ENCODE data around the gene TSPAN19.
"Not testable (repeated sequence)": the region's sequence is repeated elsewhere in the genome, so short reads cannot be mapped to it uniquely, and the experiment has no call there.

The TSPAN19 gene

DNA sequence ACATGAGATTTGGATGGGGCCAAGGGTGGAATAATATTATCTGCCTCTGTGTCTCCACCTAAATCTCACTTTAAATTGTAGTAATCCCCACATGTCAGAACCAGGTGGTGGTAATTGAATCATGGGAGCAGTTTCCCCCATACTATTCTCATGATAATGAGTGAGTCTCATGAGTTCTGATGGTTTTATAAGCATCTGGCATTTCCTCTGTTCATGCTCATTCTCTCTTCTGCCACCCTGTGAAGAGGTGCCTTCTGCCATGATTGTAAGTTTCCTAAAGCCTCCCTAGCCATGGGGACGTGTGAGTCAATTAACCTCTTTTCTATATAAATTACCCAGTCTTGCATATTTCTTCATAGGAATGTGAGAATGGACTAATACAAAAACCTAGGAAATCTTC is 29.9 kb downstream of the TSPAN19 start:
- TF ChIP-seq POLR2AphosphoS5 (IDR thresholded peaks at IDR 0.05; ENCODE audit: low read depth) (no peak), REST (IDR thresholded peaks at IDR 0.05; ENCODE audit: insufficient replicate concordance, low read depth) (no peak), CTCF (IDR thresholded peaks at IDR 0.05; ENCODE audit: insufficient read depth, low read length) (no peak), SPI1 (IDR thresholded peaks at IDR 0.05; ENCODE audit: borderline replicate concordance, low read depth) (no peak), GABPA (IDR thresholded peaks at IDR 0.05; ENCODE audit: low read depth) (no peak)
- Histone ChIP-seq H3K27ac (replicated peaks) (no peak overlapping the region), H3K27me3 (ENCODE audit: insufficient read depth, poor library complexity, severe bottlenecking) (no peaks in the 10 kb centered on the region), H3K4me3 (replicated peaks; ENCODE audit: insufficient read depth, low read length) (no peak overlapping the region)
- no peak for DNase-seq (ENCODE audit: low read depth in 1 of 2, low spot score in 1 of 2)

DNA sequence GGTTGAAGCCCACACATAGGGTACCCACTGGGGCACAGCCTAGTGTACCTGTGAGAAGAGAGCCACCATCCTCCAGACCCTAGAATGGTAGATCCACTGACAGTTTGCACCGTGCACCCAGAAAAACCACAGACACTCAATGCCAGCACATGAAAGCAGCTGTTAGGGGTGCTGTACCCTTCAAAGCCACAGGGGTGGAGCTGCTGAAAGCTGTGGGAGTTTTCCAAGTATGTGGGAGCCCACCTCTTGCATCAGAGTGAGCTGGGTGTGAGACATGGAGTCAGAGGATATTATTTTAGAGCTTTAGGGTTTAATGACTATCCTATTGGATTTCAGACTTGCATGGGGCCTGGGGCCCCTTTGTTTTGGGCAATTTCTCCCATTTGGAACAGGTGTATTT is 30.5 kb downstream of the TSPAN19 start:
- no peak for TF ChIP-seq GABPA (IDR thresholded peaks at IDR 0.05; ENCODE audit: low read depth)
- Histone ChIP-seq H3K27ac (replicated peaks) (no peak overlapping the region), H3K27me3 (ENCODE audit: insufficient read depth, poor library complexity, severe bottlenecking) (no peaks in the 10 kb centered on the region), H3K4me3 (replicated peaks; ENCODE audit: insufficient read depth, low read length) (no peak overlapping the region)
- DNase-seq (ENCODE audit: low read depth in 1 of 2, low spot score in 1 of 2) = no peak

- not testable (repeated sequence) for DNase-seq (ENCODE audit: low read depth in 1 of 2, low spot score in 1 of 2); H3K27ac ChIP-seq (replicated peaks); H3K27me3 ChIP-seq (ENCODE audit: insufficient read depth, poor library complexity, severe bottlenecking); H3K4me3 ChIP-seq (replicated peaks; ENCODE audit: insufficient read depth, low read length)
Observed at GRCh38 chr12:85005047-85005446, 31.0 kb downstream of the TSPAN19 start.

DNA sequence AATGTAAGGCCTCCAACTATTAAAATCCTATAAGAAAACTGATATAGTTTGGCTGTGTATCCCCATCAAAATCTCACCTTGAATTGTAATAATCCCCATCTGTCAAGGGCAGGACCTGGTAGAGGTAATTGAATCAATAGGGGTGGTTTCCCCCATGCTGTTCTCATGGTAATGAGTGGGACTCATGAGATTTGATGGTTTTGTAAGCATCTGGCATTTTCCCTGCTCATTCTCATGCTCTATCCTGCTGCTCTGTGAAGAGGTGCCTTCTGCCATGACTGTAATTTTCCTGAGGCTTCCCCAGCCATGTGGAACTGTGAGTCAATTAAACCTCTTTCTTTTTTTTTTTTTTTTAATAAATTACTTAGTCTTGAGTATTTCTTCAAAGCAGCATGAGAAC is 31.9 kb downstream of the TSPAN19 start:
- no peak for DNase-seq (ENCODE audit: low read depth in 1 of 2, low spot score in 1 of 2)
- H3K4me3 ChIP-seq (replicated peaks; ENCODE audit: insufficient read depth, low read length) = no peak overlapping the region
- H3K27me3 ChIP-seq (ENCODE audit: insufficient read depth, poor library complexity, severe bottlenecking) = no peaks in the 10 kb centered on the region
- TF ChIP-seq SPI1 (IDR thresholded peaks at IDR 0.05; ENCODE audit: borderline replicate concordance, low read depth) (no peak), POLR2AphosphoS5 (IDR thresholded peaks at IDR 0.05; ENCODE audit: low read depth) (no peak), REST (IDR thresholded peaks at IDR 0.05; ENCODE audit: insufficient replicate concordance, low read depth) (no peak), CTCF (IDR thresholded peaks at IDR 0.05; ENCODE audit: insufficient read depth, low read length) (no peak), GABPA (IDR thresholded peaks at IDR 0.05; ENCODE audit: low read depth) (no peak)
- no peak overlapping the region for H3K27ac ChIP-seq (replicated peaks)

GRCh38 chr12:85002778-85003296 is 33.2 kb downstream of the TSPAN19 start:
- DNase-seq (ENCODE audit: low read depth in 1 of 2, low spot score in 1 of 2) = no peak
- TF ChIP-seq POLR2AphosphoS5 (IDR thresholded peaks at IDR 0.05; ENCODE audit: low read depth) = no peak
- TF ChIP-seq GABPA (IDR thresholded peaks at IDR 0.05; ENCODE audit: low read depth) = no peak
- no peak for TF ChIP-seq CTCF (IDR thresholded peaks at IDR 0.05; ENCODE audit: insufficient read depth, low read length)
- TF ChIP-seq SPI1 (IDR thresholded peaks at IDR 0.05; ENCODE audit: borderline replicate concordance, low read depth) = no peak
- no peak for TF ChIP-seq REST (IDR thresholded peaks at IDR 0.05; ENCODE audit: insufficient replicate concordance, low read depth)
- H3K27ac ChIP-seq (replicated peaks) = no peak overlapping the region
- H3K27me3 ChIP-seq (ENCODE audit: insufficient read depth, poor library complexity, severe bottlenecking) = no peaks in the 10 kb centered on the region
- no peak overlapping the region for H3K4me3 ChIP-seq (replicated peaks; ENCODE audit: insufficient read depth, low read length)

All from HL-60 (cell line).